ENCODE measurements around the gene KAT6B.

- TF ChIP-seq ZNF623 (tag by site-specific recombination; IDR thresholded peaks at IDR 0.05) (no peak), ZNF174 (tag by site-specific recombination; IDR thresholded peaks at IDR 0.05) (no peak), CTCF (tag by site-specific recombination; IDR thresholded peaks at IDR 0.05) (no peak), REPIN1 (tag by site-specific recombination; IDR thresholded peaks at IDR 0.05; ENCODE audit: low read depth) (no peak), GFI1B (tag by site-specific recombination; IDR thresholded peaks at IDR 0.05) (no peak), SP2 (tag by site-specific recombination; IDR thresholded peaks at IDR 0.05) (no peak), YY1 (tag by site-specific recombination; IDR thresholded peaks at IDR 0.05) (no peak), ZNF629 (tag by site-specific recombination; IDR thresholded peaks at IDR 0.05) (no peak)
These were observed 155.6 kb downstream of the KAT6B start for GRCh38 chr10:74981831-74982633.

All from HEK293 (cell line).